Smooth muscle cell (in vitro differentiated cells): Measurements from ENCODE around the gene MBNL1. TPM values are rescaled to one million over a fixed set of nuclear protein-coding genes. Genes with fewer than 3 reads are reported as not detected.
"Not testable (repeated sequence)": the region's sequence is repeated elsewhere in the genome, so short reads cannot be mapped to it uniquely, and the experiment has no call there.

Experiments
- DNase-seq: peaks from one replicate; lab custom pipeline; 2025; ENCODE audit not compliant: unreplicated experiment; lab: John Stamatoyannopoulos, UW
- H2AFZ ChIP-seq: fragments of 200-600 bp; sonication (generic); 2 replicates; pipeline ENCODE4 v1.6.0; 2016; ENCODE audit warnings: antibody characterized with exemption, low read depth, mild to moderate bottlenecking
- H3F3A ChIP-seq: fragments of 200-600 bp; sonication (generic); 2 replicates; pipeline ENCODE4 v1.6.0; 2017; ENCODE audit warnings: antibody characterized with exemption, low read depth
- H3K27ac ChIP-seq: fragments of 200-600 bp; sonication (generic); 2 replicates; pipeline ENCODE4 v1.5.1; 2016; ENCODE audit warnings: low read depth, mild to moderate bottlenecking
- H3K27me3 ChIP-seq: fragments of 200-600 bp; sonication (generic); 2 replicates; pipeline ENCODE4 v1.6.1; 2016; ENCODE audit warnings: low read depth, mild to moderate bottlenecking
- H3K36me3 ChIP-seq: fragments of 200-600 bp; sonication (generic); 2 replicates; pipeline ENCODE4 v1.5.1; 2016; ENCODE audit warnings: low read depth
- H3K4me1 ChIP-seq: fragments of 200-600 bp; sonication (generic); 2 replicates; pipeline ENCODE4 v1.5.1; 2016; ENCODE audit warnings: low read depth
- H3K4me2 ChIP-seq: fragments of 200-600 bp; sonication (generic); 2 replicates; pipeline ENCODE4 v1.6.0; 2016; ENCODE audit warnings: mild to moderate bottlenecking
- H3K4me3 ChIP-seq: fragments of 200-600 bp; sonication (generic); 2 replicates; pipeline ENCODE4 v1.5.1; 2016; ENCODE audit warnings: mild to moderate bottlenecking
- H3K79me2 ChIP-seq: fragments of 200-600 bp; sonication (generic); 2 replicates; pipeline ENCODE4 v1.6.0; 2016; ENCODE audit warnings: low read depth, mild to moderate bottlenecking
- H3K9ac ChIP-seq: fragments of 200-600 bp; sonication (generic); 2 replicates; pipeline ENCODE4 v1.6.0; 2016; ENCODE audit warnings: low read depth
- H3K9me3 ChIP-seq: fragments of 200-600 bp; sonication (generic); replicated peaks from 2 replicates; pipeline ENCODE4 v1.5.1; 2016; ENCODE audit warnings: low read depth
- H4K20me1 ChIP-seq: fragments of 200-600 bp; sonication (generic); 2 replicates; pipeline ENCODE4 v1.6.0; 2016; ENCODE audit warnings: low read depth
- CTCF ChIP-seq: fragments of 200-600 bp; sonication (generic); IDR thresholded peaks from 2 replicates; pipeline ENCODE4 v1.5.1; 2017; ENCODE audit warnings: borderline replicate concordance, mild to moderate bottlenecking, antibody characterized with exemption; ENCODE audit not compliant: insufficient read depth, poor library complexity, severe bottlenecking
- WGBS: methylation state at CpG from one replicate; pipeline ENCODE4 v1.1.7; 2016; ENCODE audit warnings: low lambda C conversion rate; 5-methylcytosine and 5-hydroxymethylcytosine counted together
- polyA plus RNA-seq: library from polyadenylated mRNA; unstranded; fragments of >200 nt; fragmentation: Nextera tagmentation; extraction: Ambion mirVana; gene quantifications from 2 replicates; pipeline ENCODE4 v1.2.1, GENCODE V29; 2016
- total RNA-seq: library from RNA; depleted of rRNA; stranded (reverse); fragments of >200 nt; gene quantifications from 2 replicates; pipeline ENCODE4 v1.2.3, GENCODE V29; 2014

The MBNL1 gene
- total and polyA plus RNA-seq, 2 experiments from 2014 or later, result 19.5 to 128 TPM

- no peaks in the 10 kb centered on the region for H3K36me3 ChIP-seq
- no peak for DNase-seq
- H3K9ac ChIP-seq, result no peak overlapping the region
- H3K4me1 ChIP-seq, result no peaks in the 10 kb centered on the region
- peaks cover 52% of the 10 kb centered on the region for H3K79me2 ChIP-seq
- no peak overlapping the region for H3K4me3 ChIP-seq
- H4K20me1 ChIP-seq, result peaks cover 89% of the 10 kb centered on the region
- no peak overlapping the region for H2AFZ ChIP-seq
- H3K9me3 ChIP-seq, result no peaks in the 10 kb centered on the region
- no peak overlapping the region for H3K4me2 ChIP-seq
- TF ChIP-seq CTCF, result no peak
- no peaks in the 10 kb centered on the region for H3F3A ChIP-seq
- no peak overlapping the region for H3K27ac ChIP-seq
- no peaks in the 10 kb centered on the region for H3K27me3 ChIP-seq
Observed at GRCh38 chr3:152364237-152364636, 95.5 kb downstream of the MBNL1 start.

GRCh38 chr3:152365126-152365525 lies 96.4 kb downstream of the MBNL1 start:
- WGBS, result 87% methylated on average over 2 of the region's 2 CpGs
- no peak for DNase-seq
- H4K20me1 ChIP-seq, result peaks cover 89% of the 10 kb centered on the region

GRCh38 chr3:152365766-152366593 lies 97.3 kb downstream of the MBNL1 start:
- no peak for TF ChIP-seq CTCF
- H3K36me3 ChIP-seq, result no peaks in the 10 kb centered on the region

More at GRCh38 chr3:152365126-152365525, 96.4 kb downstream of the MBNL1 start:
- no peak overlapping the region for H2AFZ ChIP-seq
- H3K27ac ChIP-seq, result no peak overlapping the region
- H3K79me2 ChIP-seq, result peaks cover 58% of the 10 kb centered on the region
- no peaks in the 10 kb centered on the region for H3K36me3 ChIP-seq
- no peaks in the 10 kb centered on the region for H3K27me3 ChIP-seq
- no peak overlapping the region for H3K9ac ChIP-seq
- H3K9me3 ChIP-seq, result no peaks in the 10 kb centered on the region
- no peak for TF ChIP-seq CTCF
- no peaks in the 10 kb centered on the region for H3K4me1 ChIP-seq
- no peak overlapping the region for H3K4me2 ChIP-seq
- H3F3A ChIP-seq, result no peaks in the 10 kb centered on the region
- no peak overlapping the region for H3K4me3 ChIP-seq

GRCh38 chr3:152367192-152367591 lies 98.5 kb downstream of the MBNL1 start:
- not testable (repeated sequence) for H2AFZ ChIP-seq, H3K27me3 ChIP-seq, DNase-seq, H3K27ac ChIP-seq, H3K4me2 ChIP-seq, H3F3A ChIP-seq, H3K4me3 ChIP-seq, H3K4me1 ChIP-seq, H3K9ac ChIP-seq, H3K36me3 ChIP-seq, H3K9me3 ChIP-seq
- WGBS, result 98% methylated on average over 2 of the region's 2 CpGs
- Histone ChIP-seq H3K79me2 (peaks cover 66% of the 10 kb centered on the region), H4K20me1 (peaks cover 89% of the 10 kb centered on the region)

More at GRCh38 chr3:152365766-152366593, 97.3 kb downstream of the MBNL1 start:
- Histone ChIP-seq H3K4me3 (no peak overlapping the region), H3K4me1 (no peaks in the 10 kb centered on the region), H3K9me3 (no peaks in the 10 kb centered on the region), H3K79me2 (peaks cover 58% of the 10 kb centered on the region), H3K27ac (no peak overlapping the region), H2AFZ (no peak overlapping the region), H3K27me3 (no peaks in the 10 kb centered on the region), H3K9ac (no peak overlapping the region), H3K4me2 (no peak overlapping the region), H3F3A (no peaks in the 10 kb centered on the region), H4K20me1 (peaks cover 89% of the 10 kb centered on the region)
- DNase-seq, result no peak
- 67% methylated on average over 4 of the region's 4 CpGs for WGBS

- DNase-seq, H3K36me3 ChIP-seq, H3F3A ChIP-seq, H3K9me3 ChIP-seq, H3K9ac ChIP-seq, H3K27me3 ChIP-seq, H3K27ac ChIP-seq, H3K4me3 ChIP-seq, H2AFZ ChIP-seq, H3K4me1 ChIP-seq, H3K4me2 ChIP-seq: not testable (repeated sequence)
- Histone ChIP-seq H4K20me1 (peaks cover 95% of the 10 kb centered on the region), H3K79me2 (peaks cover 85% of the 10 kb centered on the region)
- WGBS, result 92% methylated on average over 6 of the region's 6 CpGs
Observed at GRCh38 chr3:152372633-152373032, 103.9 kb downstream of the MBNL1 start.
